Upper lobe of left lung (tissue), 6 donors: ENCODE measurements around the gene KCNE1. TPM values are rescaled to one million over a fixed set of nuclear protein-coding genes. Genes with fewer than 3 reads are reported as not detected.

Experiments
- ATAC-seq, 2 donors: fragments of 200-7000 bp; cut with Tn5 transposase; one replicate each; pipeline ENCODE4 v1.9.1; 2022; ENCODE audit warnings: mild to moderate bottlenecking in 2 of 2, moderate library complexity in 2 of 2; ENCODE audit not compliant: low FRiP score in 2 of 2
- DNase-seq, 2 donors: peaks; one replicate each; pipeline ENCODE4 v3.0.0-alpha.2; 2019 to 2020
- H3K27ac ChIP-seq, 4 donors: fragments of 200-600 bp; sonication (generic); one replicate each; pipeline ENCODE4 v1.5.1; 2016 to 2019
- H3K27me3 ChIP-seq, 4 donors: fragments of 200-600 bp; sonication (generic); one replicate each; pipeline ENCODE4 v1.5.1; 2017 to 2019
- H3K36me3 ChIP-seq, 4 donors: fragments of 200-600 bp; sonication (generic); one replicate each; pipeline ENCODE4 v1.5.1; 2016 to 2019
- H3K4me1 ChIP-seq, 4 donors: fragments of 200-600 bp; sonication (generic); one replicate each; pipeline ENCODE4 v1.5.1; 2018 to 2019
- H3K4me3 ChIP-seq, 4 donors: fragments of 200-600 bp; sonication (generic); one replicate each; pipeline ENCODE4 v1.5.1; 2017 to 2019; ENCODE audit warnings: mild to moderate bottlenecking in 2 of 4, moderate library complexity in 1 of 4
- H3K9me3 ChIP-seq, 4 donors: fragments of 200-600 bp; sonication (generic); one replicate each; pipeline ENCODE4 v1.5.1; 2018 to 2019
- CTCF ChIP-seq, 6 experiments: fragments of 450-650 bp in 4 of 6; fragments of 200-600 bp in 2 of 6; sonication (generic) in 2 of 6; IDR thresholded peaks; one replicate each; pipeline ENCODE4 v1.5.1; 2016 to 2019; ENCODE audit warnings: antibody characterized with exemption in 6 of 6
- EP300 ChIP-seq, 4 donors: sonication (generic); formaldehyde crosslinking; IDR thresholded peaks; one replicate each; pipeline ENCODE4 v1.5.1; 2017; ENCODE audit warnings: antibody characterized with exemption in 4 of 4, control low read depth in 2 of 4
- POLR2A ChIP-seq, 4 donors: fragments of 450-650 bp; IDR thresholded peaks; one replicate each; pipeline ENCODE4 v1.5.1; 2016 to 2017; ENCODE audit warnings: antibody characterized with exemption in 4 of 4, mild to moderate bottlenecking in 2 of 4
- POLR2AphosphoS5 ChIP-seq, 2 donors: sonication (generic); formaldehyde crosslinking; IDR thresholded peaks; one replicate each; pipeline ENCODE4 v1.5.1; 2017; ENCODE audit warnings: antibody characterized with exemption in 2 of 2
- WGBS, 2 donors: methylation state at CpG; one replicate each; pipeline ENCODE4 v1.1.5; 2017 to 2018; 5-methylcytosine and 5-hydroxymethylcytosine counted together
- total RNA-seq, 6 donors: library from RNA; depleted of rRNA in 4 of 6; stranded (reverse); fragments of >200 nt in 4 of 6; gene quantifications; one replicate each; pipeline versions ENCODE4 v1.1.0 to v1.2.1, GENCODE V29; 2016 to 2021
- donor health status: DM: no; HTN: no; CAD: no; lungs with moderate emphysema.
- donor health status: DM: no; HTN: yes; CAD: no; lungs with severe emphysema.

The KCNE1 gene
- total RNA-seq, 6 donors from 2014 or later, result 9.6 to 58.7 (median 19.4) TPM

GRCh38 chr21:34511181-34511580 lies 829 bp downstream of the KCNE1 start:
- peak; percentile 12 to 68 for ATAC-seq
- H3K4me3 ChIP-seq, result peak overlapping the region in 3 of 4 donors; percentile 24 to 47 (median 36)

GRCh38 chr21:34510148-34511142 lies 1.6 kb downstream of the KCNE1 start:
- 75 to 87% methylated on average over 10 to 15 of the region's 15 CpGs for WGBS, 2 donors

More at GRCh38 chr21:34511181-34511580, 829 bp downstream of the KCNE1 start:
- Histone ChIP-seq H3K4me1 (peaks cover 8 to 20% (median 16%) of the 10 kb centered on the region in 4 donors), H3K36me3 (peaks cover 0 to 3% (median 0%) of the 10 kb centered on the region in 4 donors), H3K9me3 (no peaks in the 10 kb centered on the region), H3K27me3 (no peaks in the 10 kb centered on the region), H3K27ac (peak overlapping the region; percentile 78 to 92 (median 88))
- TF ChIP-seq CTCF (IDR thresholded peaks at IDR 0.05) (no peak), POLR2AphosphoS5 (IDR thresholded peaks at IDR 0.05) (no peak), POLR2A (IDR thresholded peaks at IDR 0.05) (no peak), EP300 (IDR thresholded peaks at IDR 0.05) (no peak)
- WGBS, 2 donors, result 81 to 93% methylated on average over 5 of the region's 5 CpGs
- DNase-seq, result no peak

GRCh38 chr21:34509151-34509550 lies 2.9 kb downstream of the KCNE1 start:
- Histone ChIP-seq H3K27me3 (no peaks in the 10 kb centered on the region), H3K9me3 (no peaks in the 10 kb centered on the region), H3K4me1 (peaks cover 8 to 20% (median 16%) of the 10 kb centered on the region in 4 donors), H3K27ac (no peak overlapping the region), H3K36me3 (peaks cover 0 to 3% (median 0%) of the 10 kb centered on the region in 4 donors), H3K4me3 (peak overlapping the region in 1 of 4 donors; percentile 47)
- no peak for DNase-seq
- 80 to 92% methylated on average over 3 to 4 of the region's 4 CpGs for WGBS, 2 donors
- ATAC-seq, result no peak
- TF ChIP-seq CTCF (IDR thresholded peaks at IDR 0.05), result peak in 2 of 6 experiments; percentile 12 to 21
- no peak for TF ChIP-seq EP300 (IDR thresholded peaks at IDR 0.05)

More at GRCh38 chr21:34510148-34511142, 1.6 kb downstream of the KCNE1 start:
- DNase-seq, result peak; percentile 88 to 91
- H3K9me3 ChIP-seq, result no peaks in the 10 kb centered on the region
- H3K4me3 ChIP-seq, result peak overlapping the region in 3 of 4 donors; percentile 24 to 47 (median 36)
- H3K36me3 ChIP-seq, result peaks cover 0 to 3% (median 0%) of the 10 kb centered on the region in 4 donors
- H3K4me1 ChIP-seq, result peaks cover 8 to 20% (median 16%) of the 10 kb centered on the region in 4 donors
- peak overlapping the region; percentile 78 to 92 (median 88) for H3K27ac ChIP-seq
- ATAC-seq, result peak; percentile 86 to 88
- TF ChIP-seq EP300 (IDR thresholded peaks at IDR 0.05) (no peak), POLR2A (IDR thresholded peaks at IDR 0.05) (no peak), POLR2AphosphoS5 (IDR thresholded peaks at IDR 0.05) (peak in 1 of 2 donors; percentile 40), CTCF (IDR thresholded peaks at IDR 0.05) (peak; percentile 69 to 95 (median 90))
- no peaks in the 10 kb centered on the region for H3K27me3 ChIP-seq

DNA sequence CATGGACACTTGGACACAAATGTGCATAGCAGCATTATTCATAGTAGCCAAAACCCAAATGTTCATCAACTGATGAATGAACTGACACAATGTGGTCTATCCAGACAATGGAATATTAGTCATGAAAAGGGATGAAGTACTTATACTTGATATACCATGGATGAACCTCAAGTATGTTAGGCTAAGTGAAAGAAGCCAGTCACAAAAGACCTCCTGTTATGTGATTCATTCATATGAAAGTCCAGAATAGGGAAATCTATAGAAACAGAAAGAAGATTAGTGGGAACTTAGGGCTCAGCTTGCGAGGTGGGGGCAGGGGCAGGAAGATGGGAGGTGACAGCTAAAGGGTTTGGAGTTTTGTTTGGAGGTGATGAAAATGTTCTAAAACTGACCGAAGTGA lies 7.4 kb downstream of the KCNE1 start:
- Histone ChIP-seq H3K4me1 (peaks cover 0 to 3% (median 0%) of the 10 kb centered on the region in 4 donors), H3K9me3 (no peaks in the 10 kb centered on the region), H3K4me3 (no peak overlapping the region), H3K36me3 (peaks cover 0 to 3% (median 0%) of the 10 kb centered on the region in 4 donors), H3K27ac (no peak overlapping the region), H3K27me3 (no peaks in the 10 kb centered on the region)
- no peak for DNase-seq
- TF ChIP-seq POLR2AphosphoS5 (IDR thresholded peaks at IDR 0.05), result no peak
- TF ChIP-seq POLR2A (IDR thresholded peaks at IDR 0.05), result no peak
- no peak for TF ChIP-seq EP300 (IDR thresholded peaks at IDR 0.05)
- no peak for ATAC-seq
- 90 to 100% methylated on average over 2 of the region's 2 CpGs for WGBS, 2 donors

GRCh38 chr21:34502480-34503106 lies 9.4 kb downstream of the KCNE1 start:
- peaks cover 0 to 8% (median 1%) of the 10 kb centered on the region in 4 donors for H3K9me3 ChIP-seq
- 74 to 77% methylated on average over 3 of the region's 3 CpGs for WGBS, 2 donors
- H3K36me3 ChIP-seq, result no peaks in the 10 kb centered on the region
- H3K4me1 ChIP-seq, result no peaks in the 10 kb centered on the region
- no peak for ATAC-seq
- H3K4me3 ChIP-seq, result no peak overlapping the region
- no peak for DNase-seq
- H3K27me3 ChIP-seq, result no peaks in the 10 kb centered on the region
- peak overlapping the region in 1 of 4 donors; percentile 30 for H3K27ac ChIP-seq
- TF ChIP-seq POLR2A (IDR thresholded peaks at IDR 0.05) (no peak), EP300 (IDR thresholded peaks at IDR 0.05) (no peak), POLR2AphosphoS5 (IDR thresholded peaks at IDR 0.05) (no peak), CTCF (IDR thresholded peaks at IDR 0.05) (no peak)
